ENCODE measurements around the gene CACUL1.

CACUL1 gene

GRCh38 chr10:118735294-118735693, 19.5 kb downstream of the CACUL1 start:
- DNase-seq (ENCODE audit: low read depth), result no peak
- H3K4me3 ChIP-seq (ENCODE audit: control insufficient read depth, low read depth, low read length), result no peak overlapping the region
- TF ChIP-seq CTCF (IDR thresholded peaks at IDR 0.05; ENCODE audit: control insufficient read depth, insufficient read depth, low read depth, low read length, missing control alignments), result no peak

GRCh38 chr10:118734475-118734874, 20.3 kb downstream of the CACUL1 start:
- TF ChIP-seq CTCF (IDR thresholded peaks at IDR 0.05; ENCODE audit: control insufficient read depth, insufficient read depth, low read depth, low read length, missing control alignments), result peak; percentile 34
- no peak overlapping the region for H3K4me3 ChIP-seq (ENCODE audit: control insufficient read depth, low read depth, low read length)
- DNase-seq (ENCODE audit: low read depth), result no peak

GRCh38 chr10:118732245-118733165, 22.3 kb downstream of the CACUL1 start:
- TF ChIP-seq CTCF (IDR thresholded peaks at IDR 0.05; ENCODE audit: control insufficient read depth, insufficient read depth, low read depth, low read length, missing control alignments), result no peak
- no peak for DNase-seq (ENCODE audit: low read depth)
- H3K4me3 ChIP-seq (ENCODE audit: control insufficient read depth, low read depth, low read length), result no peak overlapping the region

- DNase-seq (ENCODE audit: low read depth), result no peak
- no peak for TF ChIP-seq CTCF (IDR thresholded peaks at IDR 0.05; ENCODE audit: control insufficient read depth, insufficient read depth, low read depth, low read length, missing control alignments)
- H3K4me3 ChIP-seq (ENCODE audit: control insufficient read depth, low read depth, low read length), result no peak overlapping the region
Measured at GRCh38 chr10:118730756-118731456, 23.9 kb downstream of the CACUL1 start.

GRCh38 chr10:118729641-118730258, 25.0 kb downstream of the CACUL1 start:
- DNase-seq (ENCODE audit: low read depth), result no peak
- H3K4me3 ChIP-seq (ENCODE audit: control insufficient read depth, low read depth, low read length), result no peak overlapping the region
- no peak for TF ChIP-seq CTCF (IDR thresholded peaks at IDR 0.05; ENCODE audit: control insufficient read depth, insufficient read depth, low read depth, low read length, missing control alignments)

GRCh38 chr10:118729200-118729599, 25.6 kb downstream of the CACUL1 start:
- no peak for TF ChIP-seq CTCF (IDR thresholded peaks at IDR 0.05; ENCODE audit: control insufficient read depth, insufficient read depth, low read depth, low read length, missing control alignments)
- no peak for DNase-seq (ENCODE audit: low read depth)
- no peak overlapping the region for H3K4me3 ChIP-seq (ENCODE audit: control insufficient read depth, low read depth, low read length)
